MM.1S (cell line): ENCODE data around the gene GMPS.

ENCODE experiments used
- CTCF ChIP-seq: fragments of 300-600 bp; sonication (generic); IDR thresholded peaks from 2 replicates; pipeline ENCODE4 v1.5.1; 2016; ENCODE audit warnings: antibody characterized with exemption, low read length, mixed read lengths
- EZH2 ChIP-seq: fragments of 300-600 bp; sonication (generic); optimal IDR thresholded peaks from 2 replicates; pipeline ENCODE3; 2017; ENCODE audit warnings: low read depth, mild to moderate bottlenecking, antibody characterized with exemption, low read length, mixed read lengths
- EZH2phosphoT487 ChIP-seq: fragments of 300-600 bp; sonication (generic); IDR thresholded peaks from 2 replicates; pipeline ENCODE4 v1.6.1; 2018; ENCODE audit warnings: antibody characterized with exemption, low read length

- TF ChIP-seq CTCF (no peak), EZH2phosphoT487 (no peak), EZH2 (no peak)
Measured at GRCh38 chr3:155843569-155843968, 26.9 kb upstream of the GMPS start.
